HepG2 (cell line): ENCODE data around the gene PURB. TPM values are rescaled to one million over a fixed set of nuclear protein-coding genes. Genes with fewer than 3 reads are reported as not detected.

Experiments used
- ATAC-seq: fragments of 200-7000 bp; cut with Tn5 transposase; 3 replicates; pipeline ENCODE4 v1.9.1; 2020; ENCODE audit warnings: mild to moderate bottlenecking, moderate library complexity
- BruUV-seq: library from RNA; stranded (reverse); fragments of 400-500 nt; replicated peaks from 2 replicates; lab custom pipeline; 2021; lab: Mats Ljungman, UMichigan
- CTCF ChIA-PET: fragments of 300-600 bp; formaldehyde crosslinking; extraction: SDS; loops from one replicate; lab custom pipeline; 2021; ENCODE audit warnings: low total read pairs, inconsistent platforms, low intra/inter-chr PET ratio; lab: Yijun Ruan, JAX
- POLR2A ChIA-PET: fragments of 350-600 bp; sonication (Branson Sonifier 250); formaldehyde crosslinking; loops from one replicate; lab custom pipeline; 2020; ENCODE audit warnings: antibody characterized with exemption, inconsistent platforms; lab: Yijun Ruan, JAX
- DNase-seq: peaks from one replicate; pipeline ENCODE4 v3.0.0-alpha.2; 2015; ENCODE audit warnings: low spot score
- FAIRE-seq: peaks from 3 replicates; lab custom pipeline; 2011; peaks lifted over from hg19 to GRCh38; lab: Jason Lieb, UNC
- H2AFZ ChIP-seq: one replicate; pipeline ENCODE4 v1.6.1; 2011; ENCODE audit warnings: low read length, inconsistent platforms
- H3K27ac ChIP-seq: fragments of 300-600 bp; 3 replicates; pipeline ENCODE4 v1.8.0; 2011; ENCODE audit warnings: mixed run types, mild to moderate bottlenecking, mixed read lengths, low read length, inconsistent platforms; ENCODE audit not compliant: insufficient read depth; ENCODE audit errors: extremely low read length
- H3K27me3 ChIP-seq, 2 experiments: fragments of 200-600 bp in 1 of 2; 2 replicates in 1 of 2; 3 replicates in 1 of 2; pipeline versions ENCODE4 v1.6.0 to v1.8.0; 2011; ENCODE audit warnings: low read length in 2 of 2, mild to moderate bottlenecking in 2 of 2, moderate library complexity in 2 of 2, inconsistent platforms in 1 of 2; ENCODE audit not compliant: insufficient read depth in 2 of 2, control insufficient read depth in 1 of 2
- H3K36me3 ChIP-seq, 2 experiments: fragments of 200-600 bp in 1 of 2; replicated peaks in 1 of 2; 2 replicates in 1 of 2; 3 replicates in 1 of 2; pipeline versions ENCODE4 v1.5.1 to v1.8.0; 2011; ENCODE audit warnings: low read length in 2 of 2, inconsistent platforms in 1 of 2; ENCODE audit not compliant: insufficient read depth in 2 of 2, control insufficient read depth in 1 of 2
- H3K4me1 ChIP-seq: 2 replicates; pipeline ENCODE4 v1.5.1; 2012; ENCODE audit warnings: low read length, inconsistent platforms; ENCODE audit not compliant: insufficient read depth
- H3K4me2 ChIP-seq: 2 replicates; pipeline ENCODE4 v1.6.0; 2011; ENCODE audit warnings: low read depth, low read length, inconsistent platforms
- H3K4me3 ChIP-seq, 3 experiments: fragments of 200-600 bp in 1 of 3; sonication (generic), shearing (Covaris generic) in 1 of 3; replicated peaks in 1 of 3; 2 replicates each; pipeline ENCODE4 v1.5.1; 2011 to 2016; ENCODE audit warnings: low read length in 3 of 3, inconsistent platforms in 2 of 3, low read depth in 2 of 3, mild to moderate bottlenecking in 2 of 3, control low read depth in 1 of 3, mixed read lengths in 1 of 3; ENCODE audit not compliant: insufficient read depth in 1 of 3
- H3K79me2 ChIP-seq: one replicate; pipeline ENCODE4 v1.6.1; 2011; ENCODE audit warnings: low read length, inconsistent platforms; ENCODE audit not compliant: insufficient read depth
- H3K9ac ChIP-seq: 2 replicates; pipeline ENCODE4 v1.6.0; 2011; ENCODE audit warnings: mild to moderate bottlenecking, low read depth, low read length, inconsistent platforms; ENCODE audit not compliant: insufficient read depth
- H3K9me3 ChIP-seq: 2 replicates; pipeline ENCODE4 v1.5.1; 2012; ENCODE audit warnings: mild to moderate bottlenecking, low read length
- H4K20me1 ChIP-seq: 2 replicates; pipeline ENCODE4 v1.6.0; 2011; ENCODE audit warnings: inconsistent platforms, mild to moderate bottlenecking, low read length, moderate library complexity; ENCODE audit not compliant: insufficient read depth
- FOSL1 ChIP-seq: sonication (generic); formaldehyde crosslinking; IDR thresholded peaks from 2 replicates; pipeline ENCODE4 v1.9.0; 2021; ENCODE audit warnings: missing genetic modification reagents, borderline replicate concordance
- FOXP1 ChIP-seq, 2 experiments: fragments of 450-650 bp in 1 of 2; IDR thresholded peaks; 2 replicates each; pipeline ENCODE4 v1.6.1; 2017 to 2018; ENCODE audit warnings: antibody characterized with exemption in 1 of 2
- KAT7 ChIP-seq: IDR thresholded peaks from 2 replicates; pipeline ENCODE4 v1.6.1; 2018; ENCODE audit warnings: borderline replicate concordance, missing compliant biosample characterization
- MXI1 ChIP-seq: IDR thresholded peaks from 3 replicates; pipeline ENCODE4 v1.6.1; 2012; ENCODE audit warnings: low read depth, low read length, inconsistent platforms, borderline replicate concordance
- PHF20 ChIP-seq: sonication (generic); formaldehyde crosslinking; IDR thresholded peaks from 2 replicates; pipeline ENCODE4 v1.5.0; 2020; ENCODE audit warnings: mild to moderate bottlenecking, missing genetic modification reagents
- SAP130 ChIP-seq: IDR thresholded peaks from 2 replicates; pipeline ENCODE4 v1.6.1; 2016; ENCODE audit warnings: low read depth
- ZFX ChIP-seq: sonication (generic); formaldehyde crosslinking; IDR thresholded peaks from 2 replicates; pipeline ENCODE4 v1.4.0; 2020; ENCODE audit warnings: mild to moderate bottlenecking, low read depth, missing genetic modification reagents, moderate library complexity
- ZNF124 ChIP-seq: sonication (generic); formaldehyde crosslinking; IDR thresholded peaks from 2 replicates; pipeline ENCODE4 v1.4.0; 2020; ENCODE audit warnings: missing genetic modification reagents
- ZNF292 ChIP-seq: sonication (generic); formaldehyde crosslinking; IDR thresholded peaks from 2 replicates; pipeline ENCODE4 v1.8.1; 2022; ENCODE audit warnings: mild to moderate bottlenecking, low read depth, missing genetic modification reagents, borderline replicate concordance
- WGBS: methylation state at CpG from one replicate; pipeline ENCODE4 v1.1.6; 2017; ENCODE audit warnings: low lambda C conversion rate; 5-methylcytosine and 5-hydroxymethylcytosine counted together
- in situ Hi-C: cut with HindIII; loops from 2 replicates; pipeline ENCODE4 v1.10.0; 2017; ENCODE audit warnings: low pct_unique_long_range_greater_than_20kb; ENCODE audit not compliant: extremely low pct_ligation_motif_present
- intact Hi-C: fragments of 100-400 bp; cut with micrococcal nuclease; formaldehyde crosslinking; loops from one replicate; pipeline ENCODE4 v1.10.0; 2022; ENCODE audit not compliant: unreplicated experiment
- polyA plus RNA-seq, 8 experiments: library from polyadenylated mRNA; depleted of rRNA in 3 of 8; stranded (reverse) in 7 of 8; unstranded in 1 of 8; fragments of >200 nt; fragmentation: Illumina TruSeq in 4 of 8; extraction: Trizol in 4 of 8; gene quantifications; 2 replicates each; pipeline versions ENCODE4 v1.2.1 to v1.2.3, GENCODE V29; 2011 to 2016; ENCODE audit warnings: low read depth in 4 of 8, missing spikeins in 1 of 8, mixed read lengths in 1 of 8; ENCODE audit not compliant: insufficient read depth in 1 of 8
- total RNA-seq, 5 experiments: library from RNA; depleted of rRNA; stranded (reverse); fragments of >200 nt; fragmentation: Illumina TruSeq; extraction: Trizol; gene quantifications; 2 replicates each; pipeline ENCODE4 v1.2.3, GENCODE V29; 2016; ENCODE audit warnings: low read depth in 1 of 5
- TF ChIP-seq, protein P1 (sequence below): fragments of 450-650 bp; IDR thresholded peaks from 2 replicates; pipeline ENCODE4 v1.6.1; 2016
- TF ChIP-seq, protein P2 (sequence below): IDR thresholded peaks from 2 replicates; pipeline ENCODE4 v1.6.1; 2012; ENCODE audit warnings: inconsistent platforms

Gene PURB
- total and polyA plus RNA-seq, 2 of the 13 experiments (the other 11 are each of a cell fraction or from before 2014, with no cell fraction given) = 2.3 to 4.3 TPM

GRCh38 chr7:44912775-44913347 is 27.5 kb upstream of the PURB start:
- no peaks in the 10 kb centered on the region for H4K20me1 ChIP-seq
- H3K9ac ChIP-seq = no peak overlapping the region
- ChIA-PET POLR2A (interaction anchor here (1.0 to 1.3 kb wide), 2 partner anchors 65 to 199 kb away, joined by 3 to 6 read pairs; partner anchors contain the start of genes H2AZ2 and TBRG4), CTCF (no interaction called here)
- H3K27ac ChIP-seq = no peak overlapping the region
- ATAC-seq = peak; percentile 79
- no peaks in the 10 kb centered on the region for H3K9me3 ChIP-seq
- peaks cover 1 to 4% of the 10 kb centered on the region in 2 experiments; a peak in 2 of 5 replicates for H3K27me3 ChIP-seq
- H3K36me3 ChIP-seq = no peaks in the 10 kb centered on the region
- FAIRE-seq = no peak
- in situ Hi-C loops (no loop called here), intact Hi-C loops (no loop called here)
- H3K4me1 ChIP-seq = peaks cover 8% of the 10 kb centered on the region
- 2% methylated on average over 4 of the region's 7 CpGs for WGBS
- peak; percentile 20 for DNase-seq
- peak overlapping the region; percentile 84 for H2AFZ ChIP-seq
- 0 out of 3 replicates have a peak, but pooled peaks have one; percentile 8 for TF ChIP-seq MXI1
- TF ChIP-seq KAT7 (CRISPR knock-in tag) = no peak
- TF ChIP-seq ZNF292 (CRISPR knock-in tag) = peak; percentile 14; the same call in 1 of the 2 replicates
- TF ChIP-seq PHF20 = no peak
- no peak for TF ChIP-seq ZNF124 (CRISPR knock-in tag)
- TF ChIP-seq, protein P1, sequence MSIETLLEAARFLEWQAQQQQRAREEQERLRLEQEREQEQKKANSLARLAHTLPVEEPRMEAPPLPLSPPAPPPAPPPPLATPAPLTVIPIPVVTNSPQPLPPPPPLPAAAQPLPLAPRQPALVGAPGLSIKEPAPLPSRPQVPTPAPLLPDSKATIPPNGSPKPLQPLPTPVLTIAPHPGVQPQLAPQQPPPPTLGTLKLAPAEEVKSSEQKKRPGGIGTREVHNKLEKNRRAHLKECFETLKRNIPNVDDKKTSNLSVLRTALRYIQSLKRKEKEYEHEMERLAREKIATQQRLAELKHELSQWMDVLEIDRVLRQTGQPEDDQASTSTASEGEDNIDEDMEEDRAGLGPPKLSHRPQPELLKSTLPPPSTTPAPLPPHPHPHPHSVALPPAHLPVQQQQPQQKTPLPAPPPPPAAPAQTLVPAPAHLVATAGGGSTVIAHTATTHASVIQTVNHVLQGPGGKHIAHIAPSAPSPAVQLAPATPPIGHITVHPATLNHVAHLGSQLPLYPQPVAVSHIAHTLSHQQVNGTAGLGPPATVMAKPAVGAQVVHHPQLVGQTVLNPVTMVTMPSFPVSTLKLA = 0 out of 2 replicates have a peak, but pooled peaks have one; percentile 22
- peak; percentile 28; the same call in 1 of the 2 replicates for TF ChIP-seq ZFX (CRISPR knock-in tag)
- TF ChIP-seq FOSL1 (CRISPR knock-in tag) = no peak
- TF ChIP-seq, protein P2, sequence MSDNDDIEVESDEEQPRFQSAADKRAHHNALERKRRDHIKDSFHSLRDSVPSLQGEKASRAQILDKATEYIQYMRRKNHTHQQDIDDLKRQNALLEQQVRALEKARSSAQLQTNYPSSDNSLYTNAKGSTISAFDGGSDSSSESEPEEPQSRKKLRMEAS = peak; percentile 56
- TF ChIP-seq SAP130 (CRISPR knock-in tag) = peak; percentile 25; the same call in 1 of the 2 replicates
- TF ChIP-seq FOXP1 (IDR thresholded peaks at IDR 0.05) = no peak
- TF ChIP-seq FOXP1 (CRISPR knock-in tag; IDR thresholded peaks at IDR 0.05) = no peak
- no peaks in the 10 kb centered on the region for H3K79me2 ChIP-seq
- H3K4me2 ChIP-seq = peak overlapping the region; percentile 68
- no TSS peak for BruUV-seq
- peak overlapping the region in 1 of 3 experiments; percentile 33; a peak in 3 of 6 replicates for H3K4me3 ChIP-seq
